HUDEP-2 (cell line): ENCODE measurements around the gene ZFHX3.
"Not testable (repeated sequence)": the region's sequence is repeated elsewhere in the genome, so short reads cannot be mapped to it uniquely, and the experiment has no call there.

ENCODE experiments used
- DNase-seq, 76 experiments: peaks; one replicate each; lab custom pipeline; 2025; ENCODE audit not compliant: unreplicated experiment in 76 of 76; lab: John Stamatoyannopoulos, UW

ZFHX3 gene, protein sequence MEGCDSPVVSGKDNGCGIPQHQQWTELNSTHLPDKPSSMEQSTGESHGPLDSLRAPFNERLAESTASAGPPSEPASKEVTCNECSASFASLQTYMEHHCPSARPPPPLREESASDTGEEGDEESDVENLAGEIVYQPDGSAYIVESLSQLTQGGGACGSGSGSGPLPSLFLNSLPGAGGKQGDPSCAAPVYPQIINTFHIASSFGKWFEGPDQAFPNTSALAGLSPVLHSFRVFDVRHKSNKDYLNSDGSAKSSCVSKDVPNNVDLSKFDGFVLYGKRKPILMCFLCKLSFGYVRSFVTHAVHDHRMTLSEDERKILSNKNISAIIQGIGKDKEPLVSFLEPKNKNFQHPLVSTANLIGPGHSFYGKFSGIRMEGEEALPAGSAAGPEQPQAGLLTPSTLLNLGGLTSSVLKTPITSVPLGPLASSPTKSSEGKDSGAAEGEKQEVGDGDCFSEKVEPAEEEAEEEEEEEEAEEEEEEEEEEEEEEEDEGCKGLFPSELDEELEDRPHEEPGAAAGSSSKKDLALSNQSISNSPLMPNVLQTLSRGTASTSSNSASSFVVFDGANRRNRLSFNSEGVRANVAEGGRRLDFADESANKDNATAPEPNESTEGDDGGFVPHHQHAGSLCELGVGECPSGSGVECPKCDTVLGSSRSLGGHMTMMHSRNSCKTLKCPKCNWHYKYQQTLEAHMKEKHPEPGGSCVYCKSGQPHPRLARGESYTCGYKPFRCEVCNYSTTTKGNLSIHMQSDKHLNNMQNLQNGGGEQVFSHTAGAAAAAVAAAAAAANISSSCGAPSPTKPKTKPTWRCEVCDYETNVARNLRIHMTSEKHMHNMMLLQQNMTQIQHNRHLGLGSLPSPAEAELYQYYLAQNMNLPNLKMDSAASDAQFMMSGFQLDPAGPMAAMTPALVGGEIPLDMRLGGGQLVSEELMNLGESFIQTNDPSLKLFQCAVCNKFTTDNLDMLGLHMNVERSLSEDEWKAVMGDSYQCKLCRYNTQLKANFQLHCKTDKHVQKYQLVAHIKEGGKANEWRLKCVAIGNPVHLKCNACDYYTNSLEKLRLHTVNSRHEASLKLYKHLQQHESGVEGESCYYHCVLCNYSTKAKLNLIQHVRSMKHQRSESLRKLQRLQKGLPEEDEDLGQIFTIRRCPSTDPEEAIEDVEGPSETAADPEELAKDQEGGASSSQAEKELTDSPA (N-terminal part only)

DNA sequence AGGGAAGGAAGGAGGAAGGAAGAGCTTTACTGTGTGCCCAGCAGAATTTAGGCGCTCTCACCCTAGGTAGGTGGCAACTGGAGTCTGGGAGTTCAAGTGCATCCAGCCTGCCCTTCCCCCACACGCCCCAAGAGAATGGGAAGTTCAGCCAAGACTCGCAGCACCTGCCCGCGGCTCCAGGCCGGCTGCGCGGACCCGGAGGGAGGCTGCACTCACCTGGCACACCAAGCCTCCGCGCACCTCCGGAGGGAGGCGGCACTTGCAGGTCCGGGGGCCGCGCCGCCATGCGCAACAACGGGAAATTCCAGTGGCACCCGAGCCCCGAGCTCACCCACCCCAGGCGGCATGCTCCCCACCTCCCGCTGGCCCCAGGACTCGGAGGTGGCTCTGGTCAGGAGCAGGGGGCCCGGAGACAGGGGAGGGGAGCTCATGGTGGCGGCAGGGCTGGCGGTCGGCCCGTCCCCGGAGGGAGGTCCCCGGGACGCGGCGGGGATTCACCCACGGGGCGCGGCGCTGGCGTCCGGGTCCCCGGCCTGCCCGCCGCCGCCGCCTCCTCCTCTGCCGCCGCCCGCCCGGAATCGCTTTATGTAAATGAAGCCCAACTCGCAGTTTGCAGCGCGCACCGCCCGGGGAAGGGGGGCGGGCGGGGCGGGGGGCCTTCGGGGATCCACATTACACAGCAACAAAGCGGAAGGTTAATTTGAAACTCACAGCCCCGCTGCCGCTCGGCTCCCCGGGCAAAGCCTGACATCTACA lies at the start of gene ZFHX3:
TSS of gene ZFHX3 (minus strand) at position 593 of the 756 bp plus-strand sequence. CDS start 87,983 bp downstream, outside the sequence.
- DNase-seq = no peak

DNA sequence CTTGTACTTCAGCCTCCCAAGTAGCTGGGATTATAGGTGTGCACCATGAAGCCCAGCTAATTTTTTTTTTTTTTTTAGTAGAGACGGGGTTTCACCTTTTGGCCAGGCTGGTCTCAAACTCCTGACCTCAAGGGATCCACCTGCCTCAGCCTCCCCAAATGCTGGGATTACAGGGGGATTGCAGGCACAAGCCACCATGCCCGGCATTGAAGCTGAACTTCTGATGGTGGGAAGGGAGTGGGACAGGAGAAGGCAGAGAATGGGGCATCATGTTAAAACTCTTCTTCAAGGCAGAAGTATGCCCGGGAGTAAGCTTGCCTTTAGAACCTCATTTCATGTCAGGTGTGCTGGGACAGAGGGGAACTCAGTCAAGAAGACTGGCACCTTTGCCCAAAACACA lies 48.6 kb upstream of the ZFHX3 start:
- DNase-seq = no peak

DNA sequence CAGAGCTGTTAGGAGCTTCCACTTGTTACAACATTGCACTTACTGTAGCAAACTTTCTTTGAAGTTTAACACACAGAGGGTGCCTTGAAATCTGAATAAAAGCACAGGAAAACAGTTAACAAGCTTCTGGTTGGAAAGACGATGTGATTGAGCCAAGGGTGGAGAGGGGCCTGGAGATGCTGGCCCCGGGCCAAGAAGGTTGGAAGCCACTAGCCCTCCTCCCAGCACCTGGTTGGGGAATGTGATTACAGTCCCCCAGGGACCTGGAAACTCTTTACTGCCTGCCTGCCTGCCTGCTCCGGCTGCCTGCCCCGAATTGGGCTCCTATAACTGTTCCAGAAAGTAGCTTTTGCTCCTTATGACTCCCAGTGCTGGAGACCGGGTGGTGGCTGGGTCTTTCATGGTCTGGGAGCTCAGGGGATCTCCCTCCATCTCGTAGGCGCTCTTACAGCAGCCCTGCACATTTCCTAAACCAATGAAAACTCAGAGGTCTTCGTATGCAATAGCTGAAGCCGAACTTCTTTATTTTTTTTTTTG lies 48.0 kb upstream of the ZFHX3 start:
- no peak for DNase-seq

DNA sequence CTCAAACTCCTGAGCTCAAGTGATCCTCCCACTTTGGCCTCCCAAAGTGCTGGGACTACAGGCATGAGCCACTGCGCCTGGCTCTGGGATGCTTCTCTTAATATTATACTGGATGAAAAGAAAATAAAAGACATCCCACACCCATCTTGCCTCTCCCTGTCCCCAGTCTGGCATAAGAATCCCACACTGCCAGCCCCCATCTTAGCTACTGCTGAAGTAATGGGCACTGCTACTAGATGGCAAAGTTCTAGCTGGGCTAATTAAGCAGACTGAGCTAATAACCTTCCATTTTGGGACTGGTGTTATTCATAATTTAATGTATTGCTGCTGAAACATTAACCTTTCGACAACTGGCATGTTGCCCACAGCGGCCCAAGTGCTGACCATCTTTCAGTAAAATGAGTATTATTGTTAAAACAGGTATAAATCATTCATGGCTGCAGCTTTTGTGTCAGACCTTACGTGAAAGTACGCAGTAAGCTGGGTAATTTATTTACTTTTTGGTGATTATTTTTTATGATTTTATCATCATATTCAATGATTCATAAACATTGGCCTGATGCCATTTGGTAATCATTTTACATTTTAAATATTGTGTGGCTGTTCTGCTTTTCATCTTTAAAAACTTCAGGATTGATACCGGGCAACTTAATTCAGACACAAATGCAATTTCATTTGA lies 47.4 kb upstream of the ZFHX3 start:
- no peak for DNase-seq

DNA sequence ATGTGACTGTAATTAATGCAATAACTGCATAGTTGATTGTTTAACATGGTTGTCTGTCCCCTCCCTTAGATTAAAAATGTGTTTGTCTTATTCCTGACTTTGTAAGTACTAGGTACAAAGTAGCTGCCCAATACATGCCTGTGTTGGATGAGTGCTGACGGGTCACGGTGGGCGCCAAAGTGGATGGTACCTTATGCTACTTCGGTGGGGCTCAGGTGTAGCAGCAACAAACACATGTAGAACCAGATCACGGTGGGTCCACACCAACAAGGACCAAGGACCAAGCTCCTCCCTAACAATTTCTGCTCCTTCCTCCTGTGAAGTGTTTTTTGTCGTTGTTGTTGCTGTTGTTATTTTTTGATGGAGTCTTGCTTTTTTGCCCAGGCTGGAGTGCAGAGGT lies 46.4 kb upstream of the ZFHX3 start:
- DNase-seq = no peak

DNA sequence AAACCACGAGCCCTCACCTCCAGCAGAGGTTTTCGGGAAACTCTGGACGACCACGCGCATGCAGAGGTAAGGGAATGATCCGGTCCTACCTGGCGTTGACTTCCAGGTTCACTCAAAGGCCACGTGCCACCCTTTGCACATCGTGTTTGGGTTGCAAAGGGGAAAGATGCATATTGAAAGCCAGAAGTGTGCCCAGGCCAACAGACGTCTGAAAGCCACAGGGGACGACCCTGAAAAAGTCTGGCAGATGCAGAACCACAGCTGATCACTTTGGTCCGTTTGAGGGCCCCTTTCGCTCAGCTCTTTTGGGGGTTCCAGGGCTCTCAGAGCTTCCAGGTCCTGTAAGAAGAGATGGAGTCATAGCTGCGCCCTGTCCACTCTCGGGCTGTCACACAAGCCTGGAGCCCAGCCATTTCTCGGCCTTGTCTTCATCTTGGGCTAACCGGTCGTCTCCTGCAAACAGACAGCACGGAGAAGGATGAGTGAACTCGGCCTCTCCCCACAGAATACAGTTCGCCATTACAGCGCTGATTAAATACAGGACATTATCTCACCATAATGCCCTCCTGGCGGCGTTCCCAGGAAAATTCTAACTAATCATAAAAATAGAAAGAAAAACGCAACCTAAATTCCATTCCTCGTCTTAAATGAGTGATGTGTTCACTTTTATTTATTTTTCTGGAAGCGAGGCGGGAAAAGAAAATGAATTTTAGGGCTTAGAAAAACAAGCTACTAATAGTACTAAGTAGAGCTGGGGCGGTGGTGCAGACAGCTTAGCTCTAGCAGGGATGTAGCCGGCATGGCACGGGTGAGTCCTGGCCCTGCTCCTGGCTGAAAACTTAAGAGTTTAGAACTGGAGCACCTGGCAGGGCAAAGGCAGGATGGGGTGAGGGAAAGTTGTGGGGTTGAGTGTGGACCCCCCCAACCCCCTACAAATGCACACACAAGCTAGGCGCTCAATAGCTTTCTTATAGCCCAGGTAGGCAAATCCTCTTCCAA lies 45.5 kb upstream of the ZFHX3 start:
- no peak for DNase-seq

DNA sequence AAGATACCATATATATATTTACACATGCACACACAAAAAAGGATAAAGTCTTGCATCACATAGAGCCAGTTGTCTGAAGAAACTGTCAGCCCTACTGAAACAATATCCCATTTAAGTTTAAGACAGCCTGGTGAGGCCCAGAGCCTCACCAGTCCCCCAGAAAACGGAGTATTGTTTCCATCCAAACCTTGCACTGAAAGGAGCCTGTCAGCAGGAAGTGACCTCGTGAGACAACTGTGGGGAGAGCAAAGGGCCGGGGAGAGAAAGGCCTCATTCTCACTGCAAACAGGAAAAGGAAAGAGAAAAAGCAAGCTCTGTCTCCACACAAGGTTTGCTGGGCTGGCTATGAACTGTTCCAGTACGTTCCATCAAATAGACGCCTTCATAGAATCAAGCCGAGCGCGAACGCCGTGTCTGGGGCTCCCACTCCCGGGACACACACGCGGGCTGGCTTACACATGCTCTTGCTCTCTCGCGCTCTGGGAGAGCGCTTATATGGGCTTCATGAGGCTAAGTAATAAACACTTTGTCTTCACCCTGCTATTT lies 44.4 kb upstream of the ZFHX3 start:
- DNase-seq = no peak

DNA sequence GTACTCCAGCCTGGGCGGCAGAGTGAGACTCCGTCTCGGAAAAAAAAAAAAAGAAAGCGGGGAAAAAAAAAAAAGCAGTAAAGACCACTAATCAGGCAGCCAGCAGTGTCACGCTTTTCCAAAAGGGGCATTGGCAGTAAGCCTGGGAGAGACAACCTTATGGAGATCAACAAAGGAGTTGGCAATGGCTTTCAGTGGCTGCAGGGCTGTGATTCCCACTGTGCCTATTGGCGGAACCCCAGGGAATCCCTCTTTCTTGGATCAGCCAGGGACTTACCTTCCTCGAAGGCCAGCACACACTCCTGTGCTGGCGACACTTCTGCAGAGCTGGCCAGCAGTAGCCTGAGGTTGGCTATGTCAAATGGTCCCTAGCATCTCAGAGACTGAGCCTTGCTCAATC lies 43.2 kb upstream of the ZFHX3 start:
- no peak for DNase-seq

DNA sequence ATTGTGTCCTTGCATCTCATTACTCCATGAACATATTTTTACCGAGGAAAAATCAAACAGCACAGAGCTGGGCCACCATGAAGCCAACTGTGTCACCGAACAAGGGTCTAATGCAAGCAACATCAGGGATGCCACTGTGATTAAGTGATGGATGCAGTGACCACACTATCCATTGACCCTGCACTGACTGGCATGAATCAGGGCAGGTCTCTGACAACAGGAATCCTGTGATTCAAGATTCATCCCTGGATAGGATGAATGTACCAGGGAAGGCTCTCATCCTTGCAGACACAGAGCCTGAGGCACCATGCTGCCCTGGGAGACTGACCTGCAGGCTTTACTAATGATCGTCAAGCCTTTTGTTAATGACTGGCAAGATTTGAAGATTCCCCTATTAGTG lies 41.5 kb upstream of the ZFHX3 start:
- no peak for DNase-seq

DNA sequence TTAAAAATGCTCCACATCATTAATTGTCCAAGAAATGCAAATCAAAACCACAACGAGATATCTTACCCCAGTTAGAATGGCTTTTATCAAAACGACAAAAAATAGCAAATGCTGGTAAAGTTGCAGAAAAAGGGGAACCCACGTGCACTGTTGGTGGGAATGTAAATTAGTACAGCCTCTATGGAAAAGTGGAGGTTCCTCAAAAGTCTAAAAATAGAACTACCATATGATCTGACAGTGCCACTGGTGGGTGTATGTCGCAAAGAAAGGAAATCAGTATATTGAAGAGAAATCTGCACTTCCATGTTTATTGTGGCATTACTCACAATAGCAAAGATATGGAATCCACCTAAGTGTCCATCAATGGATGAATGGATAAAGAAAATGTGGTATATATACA lies 38.2 kb upstream of the ZFHX3 start:
- no peak for DNase-seq

DNA sequence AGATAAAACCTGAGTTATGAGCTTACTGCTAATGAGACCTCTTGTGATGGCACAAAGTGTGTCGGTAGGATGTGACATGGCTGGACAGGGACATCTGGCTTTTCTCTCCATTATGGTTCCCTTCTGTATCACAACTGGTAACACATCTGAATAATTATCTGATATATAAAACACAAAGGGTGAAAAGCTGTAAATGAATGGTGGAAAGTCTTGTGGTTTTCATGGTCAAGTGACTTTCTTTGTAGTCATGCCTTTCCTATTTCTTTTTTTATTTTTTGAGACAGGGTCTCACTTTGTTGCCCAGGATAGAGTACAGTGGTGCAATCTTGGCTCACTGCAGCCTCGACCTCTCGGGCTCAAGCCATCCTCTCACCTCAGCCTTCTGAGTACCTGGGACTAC lies 35.3 kb upstream of the ZFHX3 start:
- DNase-seq = no peak

DNA sequence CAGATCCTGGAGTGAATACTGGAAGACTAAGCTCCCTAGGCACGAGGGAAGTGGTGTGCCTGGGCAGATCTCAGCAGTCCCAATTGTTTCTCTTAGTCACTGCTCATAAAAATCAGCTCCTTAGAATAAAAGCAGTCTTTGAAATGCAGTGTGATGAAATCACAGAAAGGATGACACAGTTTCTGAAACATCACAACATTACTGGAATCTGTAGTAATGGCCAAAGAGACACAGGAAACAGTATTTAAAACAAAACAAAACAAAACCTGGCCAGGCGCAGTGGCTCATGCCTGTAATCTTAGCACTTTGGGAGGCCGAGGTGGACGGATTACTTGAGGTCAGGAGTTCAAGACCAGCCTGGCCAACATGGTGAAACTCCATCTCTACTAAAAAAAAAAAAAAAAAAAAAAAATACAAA lies 34.7 kb upstream of the ZFHX3 start:
- DNase-seq = not testable (repeated sequence)

DNA sequence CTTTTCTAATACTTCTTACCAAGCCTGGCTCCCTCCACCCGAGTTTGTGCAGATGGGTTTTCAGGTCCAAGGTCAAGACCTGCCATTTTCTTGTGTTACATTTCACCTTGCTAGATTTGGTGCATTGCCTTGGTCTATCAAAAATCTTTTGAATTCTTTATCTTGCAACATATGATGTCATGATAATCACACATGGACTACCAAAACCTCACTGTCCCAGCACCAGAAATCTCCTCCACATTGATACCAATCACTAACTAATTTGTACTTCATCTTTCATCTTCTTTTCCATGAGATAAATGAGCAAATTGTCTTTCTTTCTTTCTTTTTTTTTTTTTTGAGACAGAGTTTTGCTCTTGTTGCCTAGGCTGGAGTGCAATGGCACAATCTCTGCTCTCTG lies 33.0 kb upstream of the ZFHX3 start:
- no peak for DNase-seq

DNA sequence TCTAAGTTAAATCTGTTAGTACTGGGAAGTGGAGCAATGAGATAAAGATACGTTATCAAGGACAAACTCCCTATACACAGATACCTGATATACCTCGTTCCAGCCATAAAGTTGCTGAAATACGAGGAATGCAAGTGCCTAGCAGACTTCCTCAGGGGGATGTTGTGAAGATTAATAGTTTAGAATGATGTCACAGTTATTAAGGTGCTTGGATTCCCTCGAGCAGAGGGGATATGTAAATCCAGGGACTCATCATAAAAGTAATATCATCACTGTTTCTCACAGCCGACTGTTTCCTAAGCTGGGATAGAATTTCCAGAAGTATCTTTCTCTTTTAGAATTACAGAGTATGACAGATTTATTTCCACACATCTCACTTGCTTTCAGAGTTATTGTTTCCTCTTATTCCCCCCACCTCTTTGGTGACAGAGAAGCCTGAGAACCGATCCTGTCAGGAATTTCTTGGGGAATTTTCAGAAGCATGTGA lies 28.4 kb upstream of the ZFHX3 start:
- no peak for DNase-seq

DNA sequence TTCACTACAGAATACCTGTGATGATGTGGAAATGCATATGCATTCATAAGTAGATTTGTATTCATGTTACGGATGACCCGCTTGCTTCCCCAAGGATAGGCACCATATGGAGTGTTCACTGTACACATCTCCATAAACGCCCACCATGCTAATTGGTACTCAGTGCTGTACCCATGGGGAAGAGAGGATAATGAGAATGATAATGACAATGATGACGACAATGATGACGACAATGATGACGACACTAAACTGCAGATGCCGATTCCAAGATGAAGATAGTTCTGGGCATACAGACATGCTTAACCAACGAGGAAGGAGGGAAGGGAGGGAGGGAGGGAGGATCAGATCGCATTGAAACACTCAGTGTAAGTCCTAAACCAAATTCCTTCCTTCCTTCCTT lies 26.5 kb upstream of the ZFHX3 start:
- no peak for DNase-seq

DNA sequence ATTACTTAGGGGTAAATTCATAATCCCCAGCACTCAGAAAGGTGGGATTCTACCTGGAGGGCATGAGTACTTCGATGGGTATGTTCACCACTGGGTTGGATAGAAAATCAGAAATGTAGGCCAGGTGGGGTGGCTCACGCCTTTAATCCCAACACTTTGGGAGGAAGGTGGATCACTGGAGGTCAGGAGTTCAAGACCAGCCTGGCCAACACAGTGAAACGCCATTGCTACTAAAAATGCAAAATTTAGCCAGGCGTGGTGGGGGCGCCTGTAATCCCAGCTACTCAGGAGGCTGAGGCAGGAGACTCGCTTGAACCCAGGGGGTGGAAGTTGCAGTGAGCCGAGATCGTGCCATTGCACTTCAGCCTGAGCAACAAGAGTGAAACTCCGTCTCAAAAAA lies 24.1 kb upstream of the ZFHX3 start:
- DNase-seq = not testable (repeated sequence)

DNA sequence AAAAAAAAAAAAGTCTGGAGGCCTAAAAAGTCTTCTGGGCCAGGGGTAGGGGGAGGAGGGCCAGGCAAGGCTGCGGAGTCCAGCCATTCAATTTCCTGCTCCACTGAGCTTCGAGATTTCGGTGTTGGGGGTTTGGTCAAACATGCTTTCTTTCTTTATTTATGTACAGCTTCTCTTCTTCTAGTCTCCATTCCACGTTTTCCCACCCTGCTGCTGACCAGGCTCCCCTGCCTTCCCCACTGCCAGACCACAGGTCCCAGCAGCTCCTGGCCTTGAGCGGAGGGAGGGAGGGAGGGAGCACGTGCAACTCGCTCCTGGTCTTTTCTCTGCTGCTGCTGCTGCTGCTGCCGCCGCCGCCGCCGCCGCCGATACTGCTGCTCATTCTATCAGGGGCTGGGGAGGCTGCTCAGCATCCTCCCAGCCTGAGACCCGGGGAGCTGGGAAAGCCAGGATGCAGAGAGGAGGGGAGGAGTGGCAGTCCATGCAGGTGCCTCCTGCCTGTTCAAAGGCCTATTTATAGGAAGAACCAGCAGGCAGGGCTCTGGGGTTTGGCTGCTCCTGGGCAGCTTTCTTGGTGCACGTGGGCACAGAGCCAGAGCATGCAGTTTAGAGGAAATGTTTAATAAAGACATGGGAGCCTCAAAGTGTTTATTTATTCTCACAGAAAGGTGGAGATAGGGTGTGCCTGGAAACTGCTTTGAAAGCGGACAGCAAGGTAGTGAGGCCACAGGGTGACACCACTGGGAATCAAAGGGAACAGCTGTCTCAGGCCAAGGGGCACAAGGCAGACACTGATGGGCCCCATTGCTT lies 23.4 kb upstream of the ZFHX3 start:
- no peak for DNase-seq
